M059J (cell line): ENCODE results near the gene TEX36. TPM values are rescaled to one million over a fixed set of nuclear protein-coding genes. Genes with fewer than 3 reads are reported as not detected.
"Not testable (repeated sequence)": the region's sequence is repeated elsewhere in the genome, so short reads cannot be mapped to it uniquely, and the experiment has no call there.

Experiments
- DNase-seq: peaks from one replicate; pipeline ENCODE4 v3.0.0-alpha.2; 2012; ENCODE audit warnings: low read depth
- total RNA-seq: library from RNA; depleted of rRNA; stranded (reverse); fragments of >200 nt; shearing (Covaris generic); gene quantifications from 2 replicates; pipeline ENCODE4 v1.2.3, GENCODE V29; 2014; rRNA removed

Gene TEX36
- total RNA-seq = 0.10 TPM in 1 of 2 replicates, not detected in the other

- DNase-seq = no peak
Measured at GRCh38 chr10:125683063-125683462, at the start of gene TEX36. Gene TEX36 (minus strand): TSS chr10:125683163. CDS start chr10:125682989, 174 bp downstream.

GRCh38 chr10:125727436-125727835 is 44.5 kb upstream of the TEX36 start:
- DNase-seq = no peak

- DNase-seq = no peak
Measured at GRCh38 chr10:125726914-125727313, 44.0 kb upstream of the TEX36 start.

- no peak for DNase-seq
Measured at GRCh38 chr10:125722811-125723210, 39.8 kb upstream of the TEX36 start.

- no peak for DNase-seq
Measured at GRCh38 chr10:125721035-125721434, 38.1 kb upstream of the TEX36 start.

- no peak for DNase-seq
Measured at GRCh38 chr10:125720002-125720382, 37.0 kb upstream of the TEX36 start.

GRCh38 chr10:125719173-125720001 is 36.4 kb upstream of the TEX36 start, which contains the start of gene EDRF1:
Gene EDRF1 (plus strand): TSS chr10:125719709. CDS start chr10:125719808, 99 bp downstream.
- peak; percentile 98 for DNase-seq

GRCh38 chr10:125714728-125715127 is 31.8 kb upstream of the TEX36 start:
- not testable (repeated sequence) for DNase-seq

- DNase-seq = no peak
Measured at GRCh38 chr10:125711110-125711750, 28.3 kb upstream of the TEX36 start.

- peak; percentile 71 for DNase-seq
Measured at GRCh38 chr10:125709553-125710474, 26.9 kb upstream of the TEX36 start.

- DNase-seq = no peak
Measured at GRCh38 chr10:125708971-125709503, 26.1 kb upstream of the TEX36 start.

- peak; percentile 86 for DNase-seq
Measured at GRCh38 chr10:125707541-125708468, 24.8 kb upstream of the TEX36 start.

- no peak for DNase-seq
Measured at GRCh38 chr10:125700355-125700911, 17.5 kb upstream of the TEX36 start.

GRCh38 chr10:125699562-125700143 is 16.7 kb upstream of the TEX36 start:
- no peak for DNase-seq

- DNase-seq = no peak
Measured at GRCh38 chr10:125698481-125698998, 15.6 kb upstream of the TEX36 start.

GRCh38 chr10:125696884-125697283 is 13.9 kb upstream of the TEX36 start:
- not testable (repeated sequence) for DNase-seq

- peak; percentile 91 for DNase-seq
Measured at GRCh38 chr10:125694883-125695282, 11.9 kb upstream of the TEX36 start.

- DNase-seq = no peak
Measured at GRCh38 chr10:125693524-125693847, 10.5 kb upstream of the TEX36 start.
